Measurements from ENCODE around the gene AMHR2.

Gene AMHR2

GRCh38 chr12:53480491-53481442, 57.1 kb downstream of the AMHR2 start:
- no peak for DNase-seq (ENCODE audit: low read depth in 2 of 2)
